WTC11 (cell line): ENCODE data around the gene HPCAL1. TPM values are rescaled to one million over a fixed set of nuclear protein-coding genes. Genes with fewer than 3 reads are reported as not detected.
A peak's percentile ranks its signal among the peaks of the same experiment; 100 is the strongest.

Experiments
- ATAC-seq: fragments of 200-7000 bp; cut with Tn5 transposase; 2 replicates; pipeline ENCODE4 v1.10.0; 2021; ENCODE audit warnings: mild to moderate bottlenecking, moderate library complexity
- CTCF ChIA-PET: fragments of 300-600 bp; sonication (Branson Sonifier 250); formaldehyde crosslinking; loops from one replicate; lab custom pipeline; 2021; ENCODE audit warnings: antibody characterized with exemption; lab: Charles Lee
- POLR2A ChIA-PET: fragments of 350-600 bp; sonication (Branson Sonifier 250); formaldehyde crosslinking; loops from one replicate; lab custom pipeline; 2021; ENCODE audit warnings: antibody characterized with exemption; lab: Charles Lee
- DNase-seq: peaks from one replicate; pipeline ENCODE4 v3.0.0; 2021; ENCODE audit warnings: low spot score
- H3K27ac Mint-ChIP-seq: 2 replicates; pipeline ENCODE4 v1.8.0; 2021; ENCODE audit warnings: mixed read lengths
- H3K27me3 Mint-ChIP-seq: 2 replicates; pipeline ENCODE4 v1.8.0; 2021; ENCODE audit warnings: low read depth, mild to moderate bottlenecking, moderate library complexity, mixed read lengths
- H3K36me3 Mint-ChIP-seq: 2 replicates; pipeline ENCODE4 v1.8.0; 2021; ENCODE audit warnings: mixed read lengths
- H3K4me1 Mint-ChIP-seq: 2 replicates; pipeline ENCODE4 v1.8.0; 2022; ENCODE audit warnings: mixed read lengths
- H3K4me3 Mint-ChIP-seq: 2 replicates; pipeline ENCODE4 v1.8.0; 2021; ENCODE audit warnings: mild to moderate bottlenecking, moderate library complexity, mixed read lengths
- H3K9me3 Mint-ChIP-seq: 2 replicates; pipeline ENCODE4 v1.8.0; 2021; ENCODE audit warnings: mixed read lengths
- CREM ChIP-seq: sonication (generic); formaldehyde crosslinking; IDR thresholded peaks from 2 replicates; pipeline ENCODE4 v1.8.1; 2022; ENCODE audit warnings: mild to moderate bottlenecking, missing genetic modification reagents, moderate library complexity
- ELF4 ChIP-seq: sonication (generic); formaldehyde crosslinking; IDR thresholded peaks from 2 replicates; pipeline ENCODE4 v1.8.1; 2022; ENCODE audit warnings: low read depth, mild to moderate bottlenecking, moderate library complexity, missing genetic modification reagents
- FOXJ3 ChIP-seq: sonication (generic); formaldehyde crosslinking; IDR thresholded peaks from 2 replicates; pipeline ENCODE4 v1.9.0; 2021; ENCODE audit warnings: missing genetic modification reagents, mild to moderate bottlenecking, borderline replicate concordance
- JAZF1 ChIP-seq: fragments of 250-450 bp; sonication (Bioruptor Pico); IDR thresholded peaks from 2 replicates; pipeline ENCODE4 v1.9.0; 2021; ENCODE audit warnings: moderate library complexity, mild to moderate bottlenecking, inconsistent platforms
- KAT7 ChIP-seq: sonication (generic); formaldehyde crosslinking; IDR thresholded peaks from 2 replicates; pipeline ENCODE4 v1.8.1; 2023; ENCODE audit warnings: missing genetic modification reagents, mild to moderate bottlenecking, borderline replicate concordance
- NR1H2 ChIP-seq: sonication (generic); formaldehyde crosslinking; IDR thresholded peaks from 2 replicates; pipeline ENCODE4 v1.9.0; 2021; ENCODE audit warnings: mild to moderate bottlenecking, moderate library complexity, missing genetic modification reagents
- OVOL2 ChIP-seq: fragments of 250-450 bp; sonication (Bioruptor Pico); IDR thresholded peaks from 2 replicates; pipeline ENCODE4 v1.9.0; 2021; ENCODE audit warnings: mild to moderate bottlenecking, borderline replicate concordance
- TP53 ChIP-seq: sonication (generic); formaldehyde crosslinking; IDR thresholded peaks from 2 replicates; pipeline ENCODE4 v1.8.1; 2023; ENCODE audit warnings: mild to moderate bottlenecking, missing genetic modification reagents
- ZNF416 ChIP-seq: fragments of 250-450 bp; sonication (Bioruptor Pico); IDR thresholded peaks from 2 replicates; pipeline ENCODE4 v1.9.0; 2021; ENCODE audit warnings: mild to moderate bottlenecking, inconsistent platforms
- total RNA-seq: library from RNA; stranded (reverse); gene quantifications from 3 replicates; pipeline ENCODE4 v1.2.3, GENCODE V29; 2021
- TF ChIP-seq, protein P1 (sequence below): sonication (generic); formaldehyde crosslinking; IDR thresholded peaks from 2 replicates; pipeline ENCODE4 v1.8.0; 2022; ENCODE audit warnings: mild to moderate bottlenecking, missing genetic modification reagents
- TF ChIP-seq, protein P2 (sequence below): sonication (generic); formaldehyde crosslinking; IDR thresholded peaks from 2 replicates; pipeline ENCODE4 v1.8.1; 2023; ENCODE audit warnings: mild to moderate bottlenecking, missing genetic modification reagents, borderline replicate concordance
- TF ChIP-seq, protein P3 (sequence below): sonication (generic); formaldehyde crosslinking; IDR thresholded peaks from 2 replicates; pipeline ENCODE4 v1.8.0; 2022; ENCODE audit warnings: mild to moderate bottlenecking, missing genetic modification reagents
- TF ChIP-seq, protein P4 (sequence below): sonication (generic); formaldehyde crosslinking; IDR thresholded peaks from 2 replicates; pipeline ENCODE4 v1.8.1; 2022; ENCODE audit warnings: mild to moderate bottlenecking, moderate library complexity, missing genetic modification reagents
- TF ChIP-seq, protein P5 (sequence below): fragments of 250-450 bp; sonication (Bioruptor Pico); IDR thresholded peaks from 2 replicates; pipeline ENCODE4 v1.8.0; 2021; ENCODE audit warnings: mild to moderate bottlenecking
- TF ChIP-seq, protein P6 (sequence below): fragments of 250-450 bp; sonication (Bioruptor Pico); IDR thresholded peaks from 2 replicates; pipeline ENCODE4 v1.9.0; 2021; ENCODE audit warnings: mild to moderate bottlenecking
- TF ChIP-seq, protein P7 (sequence below): sonication (generic); formaldehyde crosslinking; IDR thresholded peaks from 2 replicates; pipeline ENCODE4 v1.8.1; 2022; ENCODE audit warnings: mild to moderate bottlenecking, missing genetic modification reagents, moderate library complexity, borderline replicate concordance
- TF ChIP-seq, protein P8 (sequence below): sonication (generic); formaldehyde crosslinking; IDR thresholded peaks from 2 replicates; pipeline ENCODE4 v1.8.1; 2023; ENCODE audit warnings: mild to moderate bottlenecking, missing genetic modification reagents

HPCAL1 gene
- total RNA-seq, 1 experiment from 2014 or later = 11.8 TPM

DNA sequence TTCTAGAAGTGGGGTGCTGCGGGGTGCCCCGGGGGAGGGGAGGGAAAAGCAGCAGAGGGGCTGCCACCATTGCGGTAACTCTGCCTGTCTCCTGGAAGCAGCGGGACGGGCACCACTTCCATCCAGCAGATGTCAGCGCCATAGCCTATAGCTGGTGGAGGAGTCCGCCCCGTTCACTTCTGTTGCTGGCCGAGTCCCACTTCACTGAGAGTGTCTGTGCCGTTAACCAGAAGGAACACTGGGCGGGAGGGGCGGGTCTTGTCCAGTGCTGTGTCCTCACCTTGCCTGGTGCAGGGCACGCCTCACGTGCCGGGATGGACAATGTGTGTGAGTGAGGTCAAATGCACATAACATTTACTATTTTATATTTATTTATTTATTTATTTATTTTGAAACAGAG lies 164.7 kb downstream of the HPCAL1 start:
- H3K9me3 Mint-ChIP-seq = no peaks in the 10 kb centered on the region
- peak; percentile 65 for ATAC-seq
- H3K27ac Mint-ChIP-seq = no peak overlapping the region
- no peaks in the 10 kb centered on the region for H3K4me1 Mint-ChIP-seq
- DNase-seq = no peak
- CTCF ChIA-PET = interaction anchor here (0.5 to 1.5 kb wide), 6 partner anchors 25 to 192 kb away, joined by 3 to 7 read pairs (median 4); no protein-coding TSS in a partner anchor
- H3K36me3 Mint-ChIP-seq = no peaks in the 10 kb centered on the region
- no peak overlapping the region for H3K4me3 Mint-ChIP-seq
- TF ChIP-seq OVOL2 (CRISPR knock-in tag) (no peak), ELF4 (CRISPR knock-in tag) (no peak), ZNF416 (CRISPR knock-in tag) (no peak), JAZF1 (CRISPR knock-in tag) (no peak), NR1H2 (no peak), TP53 (CRISPR knock-in tag) (no peak), FOXJ3 (no peak), CREM (no peak), KAT7 (CRISPR knock-in tag) (no peak)
- TF ChIP-seq, protein P1, sequence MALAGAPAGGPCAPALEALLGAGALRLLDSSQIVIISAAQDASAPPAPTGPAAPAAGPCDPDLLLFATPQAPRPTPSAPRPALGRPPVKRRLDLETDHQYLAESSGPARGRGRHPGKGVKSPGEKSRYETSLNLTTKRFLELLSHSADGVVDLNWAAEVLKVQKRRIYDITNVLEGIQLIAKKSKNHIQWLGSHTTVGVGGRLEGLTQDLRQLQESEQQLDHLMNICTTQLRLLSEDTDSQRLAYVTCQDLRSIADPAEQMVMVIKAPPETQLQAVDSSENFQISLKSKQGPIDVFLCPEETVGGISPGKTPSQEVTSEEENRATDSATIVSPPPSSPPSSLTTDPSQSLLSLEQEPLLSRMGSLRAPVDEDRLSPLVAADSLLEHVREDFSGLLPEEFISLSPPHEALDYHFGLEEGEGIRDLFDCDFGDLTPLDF (CRISPR knock-in tag) = no peak
- TF ChIP-seq, protein P2, sequence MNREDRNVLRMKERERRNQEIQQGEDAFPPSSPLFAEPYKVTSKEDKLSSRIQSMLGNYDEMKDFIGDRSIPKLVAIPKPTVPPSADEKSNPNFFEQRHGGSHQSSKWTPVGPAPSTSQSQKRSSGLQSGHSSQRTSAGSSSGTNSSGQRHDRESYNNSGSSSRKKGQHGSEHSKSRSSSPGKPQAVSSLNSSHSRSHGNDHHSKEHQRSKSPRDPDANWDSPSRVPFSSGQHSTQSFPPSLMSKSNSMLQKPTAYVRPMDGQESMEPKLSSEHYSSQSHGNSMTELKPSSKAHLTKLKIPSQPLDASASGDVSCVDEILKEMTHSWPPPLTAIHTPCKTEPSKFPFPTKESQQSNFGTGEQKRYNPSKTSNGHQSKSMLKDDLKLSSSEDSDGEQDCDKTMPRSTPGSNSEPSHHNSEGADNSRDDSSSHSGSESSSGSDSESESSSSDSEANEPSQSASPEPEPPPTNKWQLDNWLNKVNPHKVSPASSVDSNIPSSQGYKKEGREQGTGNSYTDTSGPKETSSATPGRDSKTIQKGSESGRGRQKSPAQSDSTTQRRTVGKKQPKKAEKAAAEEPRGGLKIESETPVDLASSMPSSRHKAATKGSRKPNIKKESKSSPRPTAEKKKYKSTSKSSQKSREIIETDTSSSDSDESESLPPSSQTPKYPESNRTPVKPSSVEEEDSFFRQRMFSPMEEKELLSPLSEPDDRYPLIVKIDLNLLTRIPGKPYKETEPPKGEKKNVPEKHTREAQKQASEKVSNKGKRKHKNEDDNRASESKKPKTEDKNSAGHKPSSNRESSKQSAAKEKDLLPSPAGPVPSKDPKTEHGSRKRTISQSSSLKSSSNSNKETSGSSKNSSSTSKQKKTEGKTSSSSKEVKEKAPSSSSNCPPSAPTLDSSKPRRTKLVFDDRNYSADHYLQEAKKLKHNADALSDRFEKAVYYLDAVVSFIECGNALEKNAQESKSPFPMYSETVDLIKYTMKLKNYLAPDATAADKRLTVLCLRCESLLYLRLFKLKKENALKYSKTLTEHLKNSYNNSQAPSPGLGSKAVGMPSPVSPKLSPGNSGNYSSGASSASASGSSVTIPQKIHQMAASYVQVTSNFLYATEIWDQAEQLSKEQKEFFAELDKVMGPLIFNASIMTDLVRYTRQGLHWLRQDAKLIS = no peak
- TF ChIP-seq, protein P3, sequence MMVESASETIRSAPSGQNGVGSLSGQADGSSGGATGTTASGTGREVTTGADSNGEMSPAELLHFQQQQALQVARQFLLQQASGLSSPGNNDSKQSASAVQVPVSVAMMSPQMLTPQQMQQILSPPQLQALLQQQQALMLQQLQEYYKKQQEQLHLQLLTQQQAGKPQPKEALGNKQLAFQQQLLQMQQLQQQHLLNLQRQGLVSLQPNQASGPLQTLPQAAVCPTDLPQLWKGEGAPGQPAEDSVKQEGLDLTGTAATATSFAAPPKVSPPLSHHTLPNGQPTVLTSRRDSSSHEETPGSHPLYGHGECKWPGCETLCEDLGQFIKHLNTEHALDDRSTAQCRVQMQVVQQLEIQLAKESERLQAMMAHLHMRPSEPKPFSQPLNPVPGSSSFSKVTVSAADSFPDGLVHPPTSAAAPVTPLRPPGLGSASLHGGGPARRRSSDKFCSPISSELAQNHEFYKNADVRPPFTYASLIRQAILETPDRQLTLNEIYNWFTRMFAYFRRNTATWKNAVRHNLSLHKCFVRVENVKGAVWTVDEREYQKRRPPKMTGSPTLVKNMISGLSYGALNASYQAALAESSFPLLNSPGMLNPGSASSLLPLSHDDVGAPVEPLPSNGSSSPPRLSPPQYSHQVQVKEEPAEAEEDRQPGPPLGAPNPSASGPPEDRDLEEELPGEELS = no peak
- TF ChIP-seq, protein P4, sequence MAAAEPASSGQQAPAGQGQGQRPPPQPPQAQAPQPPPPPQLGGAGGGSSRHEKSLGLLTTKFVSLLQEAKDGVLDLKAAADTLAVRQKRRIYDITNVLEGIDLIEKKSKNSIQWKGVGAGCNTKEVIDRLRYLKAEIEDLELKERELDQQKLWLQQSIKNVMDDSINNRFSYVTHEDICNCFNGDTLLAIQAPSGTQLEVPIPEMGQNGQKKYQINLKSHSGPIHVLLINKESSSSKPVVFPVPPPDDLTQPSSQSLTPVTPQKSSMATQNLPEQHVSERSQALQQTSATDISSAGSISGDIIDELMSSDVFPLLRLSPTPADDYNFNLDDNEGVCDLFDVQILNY = no peak
- TF ChIP-seq, protein P5, sequence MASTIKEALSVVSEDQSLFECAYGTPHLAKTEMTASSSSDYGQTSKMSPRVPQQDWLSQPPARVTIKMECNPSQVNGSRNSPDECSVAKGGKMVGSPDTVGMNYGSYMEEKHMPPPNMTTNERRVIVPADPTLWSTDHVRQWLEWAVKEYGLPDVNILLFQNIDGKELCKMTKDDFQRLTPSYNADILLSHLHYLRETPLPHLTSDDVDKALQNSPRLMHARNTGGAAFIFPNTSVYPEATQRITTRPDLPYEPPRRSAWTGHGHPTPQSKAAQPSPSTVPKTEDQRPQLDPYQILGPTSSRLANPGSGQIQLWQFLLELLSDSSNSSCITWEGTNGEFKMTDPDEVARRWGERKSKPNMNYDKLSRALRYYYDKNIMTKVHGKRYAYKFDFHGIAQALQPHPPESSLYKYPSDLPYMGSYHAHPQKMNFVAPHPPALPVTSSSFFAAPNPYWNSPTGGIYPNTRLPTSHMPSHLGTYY (CRISPR knock-in tag) = no peak
- TF ChIP-seq, protein P6, sequence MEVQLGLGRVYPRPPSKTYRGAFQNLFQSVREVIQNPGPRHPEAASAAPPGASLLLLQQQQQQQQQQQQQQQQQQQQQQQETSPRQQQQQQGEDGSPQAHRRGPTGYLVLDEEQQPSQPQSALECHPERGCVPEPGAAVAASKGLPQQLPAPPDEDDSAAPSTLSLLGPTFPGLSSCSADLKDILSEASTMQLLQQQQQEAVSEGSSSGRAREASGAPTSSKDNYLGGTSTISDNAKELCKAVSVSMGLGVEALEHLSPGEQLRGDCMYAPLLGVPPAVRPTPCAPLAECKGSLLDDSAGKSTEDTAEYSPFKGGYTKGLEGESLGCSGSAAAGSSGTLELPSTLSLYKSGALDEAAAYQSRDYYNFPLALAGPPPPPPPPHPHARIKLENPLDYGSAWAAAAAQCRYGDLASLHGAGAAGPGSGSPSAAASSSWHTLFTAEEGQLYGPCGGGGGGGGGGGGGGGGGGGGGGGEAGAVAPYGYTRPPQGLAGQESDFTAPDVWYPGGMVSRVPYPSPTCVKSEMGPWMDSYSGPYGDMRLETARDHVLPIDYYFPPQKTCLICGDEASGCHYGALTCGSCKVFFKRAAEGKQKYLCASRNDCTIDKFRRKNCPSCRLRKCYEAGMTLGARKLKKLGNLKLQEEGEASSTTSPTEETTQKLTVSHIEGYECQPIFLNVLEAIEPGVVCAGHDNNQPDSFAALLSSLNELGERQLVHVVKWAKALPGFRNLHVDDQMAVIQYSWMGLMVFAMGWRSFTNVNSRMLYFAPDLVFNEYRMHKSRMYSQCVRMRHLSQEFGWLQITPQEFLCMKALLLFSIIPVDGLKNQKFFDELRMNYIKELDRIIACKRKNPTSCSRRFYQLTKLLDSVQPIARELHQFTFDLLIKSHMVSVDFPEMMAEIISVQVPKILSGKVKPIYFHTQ (CRISPR knock-in tag) = no peak
- TF ChIP-seq, protein P7, sequence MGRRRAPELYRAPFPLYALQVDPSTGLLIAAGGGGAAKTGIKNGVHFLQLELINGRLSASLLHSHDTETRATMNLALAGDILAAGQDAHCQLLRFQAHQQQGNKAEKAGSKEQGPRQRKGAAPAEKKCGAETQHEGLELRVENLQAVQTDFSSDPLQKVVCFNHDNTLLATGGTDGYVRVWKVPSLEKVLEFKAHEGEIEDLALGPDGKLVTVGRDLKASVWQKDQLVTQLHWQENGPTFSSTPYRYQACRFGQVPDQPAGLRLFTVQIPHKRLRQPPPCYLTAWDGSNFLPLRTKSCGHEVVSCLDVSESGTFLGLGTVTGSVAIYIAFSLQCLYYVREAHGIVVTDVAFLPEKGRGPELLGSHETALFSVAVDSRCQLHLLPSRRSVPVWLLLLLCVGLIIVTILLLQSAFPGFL (CRISPR knock-in tag) = no peak
- TF ChIP-seq, protein P8, sequence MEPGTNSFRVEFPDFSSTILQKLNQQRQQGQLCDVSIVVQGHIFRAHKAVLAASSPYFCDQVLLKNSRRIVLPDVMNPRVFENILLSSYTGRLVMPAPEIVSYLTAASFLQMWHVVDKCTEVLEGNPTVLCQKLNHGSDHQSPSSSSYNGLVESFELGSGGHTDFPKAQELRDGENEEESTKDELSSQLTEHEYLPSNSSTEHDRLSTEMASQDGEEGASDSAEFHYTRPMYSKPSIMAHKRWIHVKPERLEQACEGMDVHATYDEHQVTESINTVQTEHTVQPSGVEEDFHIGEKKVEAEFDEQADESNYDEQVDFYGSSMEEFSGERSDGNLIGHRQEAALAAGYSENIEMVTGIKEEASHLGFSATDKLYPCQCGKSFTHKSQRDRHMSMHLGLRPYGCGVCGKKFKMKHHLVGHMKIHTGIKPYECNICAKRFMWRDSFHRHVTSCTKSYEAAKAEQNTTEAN (CRISPR knock-in tag) = no peak
- no peaks in the 10 kb centered on the region; the same call in 1 of the 2 replicates for H3K27me3 Mint-ChIP-seq
- POLR2A ChIA-PET = no interaction called here
